ENCODE measurements around the gene CTNND1. TPM values are rescaled to one million over a fixed set of nuclear protein-coding genes. Genes with fewer than 3 reads are reported as not detected.

The CTNND1 gene
- total and polyA plus RNA-seq, 2 of the 4 experiments (the other 2 are of a cell fraction) = 88.5 to 229 TPM

DNA sequence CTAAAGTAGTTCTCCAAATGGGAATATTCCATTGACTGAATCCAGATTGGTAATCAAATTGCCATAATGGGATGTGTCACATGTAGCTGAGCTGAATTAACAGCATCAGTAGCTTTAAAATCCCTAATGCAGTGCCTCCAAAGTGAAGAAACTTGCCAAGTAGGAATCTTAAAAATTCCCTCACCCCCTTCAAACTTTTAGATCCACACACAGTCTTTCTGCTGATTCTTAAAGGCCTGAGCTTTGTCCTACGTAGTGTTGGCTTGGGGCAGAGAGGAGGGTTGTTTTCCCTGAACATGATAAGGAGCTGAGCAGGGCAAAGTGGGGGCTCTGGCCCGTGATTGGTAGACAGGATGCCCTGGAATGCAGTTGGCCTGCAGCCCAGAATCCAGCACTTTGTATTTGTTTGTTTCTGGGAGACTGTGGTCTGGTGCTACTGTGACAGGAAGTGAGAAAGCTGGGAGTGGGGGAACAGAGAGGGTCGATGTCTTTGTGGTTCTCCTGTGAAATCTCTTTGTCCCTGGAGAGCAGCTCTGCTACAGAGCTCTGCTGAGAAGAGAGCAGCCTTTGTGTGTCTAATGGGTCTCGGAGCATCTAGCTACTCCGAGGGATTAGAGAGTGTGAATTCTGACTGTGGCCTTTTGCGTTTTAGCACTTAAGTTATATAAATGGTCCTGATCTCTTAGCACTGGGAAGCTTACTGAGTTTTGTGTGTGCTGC is 16.9 kb downstream of the CTNND1 start:
- dilution Hi-C loops (cut with HindIII; ENCODE audit: low sequenced_read_pairs, unreplicated experiment) (no loop called here), intact Hi-C loops (cut with micrococcal nuclease) (loop anchor here (2.0 kb wide), 1 partner anchor 38 kb away; the partner anchor contains the start of gene SELENOH), in situ Hi-C loops (cut with MboI; ENCODE audit: low sequenced_read_pairs) (no loop called here)
- WGBS, 2 experiments (ENCODE audit: extremely low coverage in 2 of 2, insufficient read length in 1 of 2) = 0% methylated on average over 2 of the region's 6 CpGs; no CpG with 5 or more reads in 1 of the 2 experiments
- Histone ChIP-seq H3K9ac (ENCODE audit: low read depth, low read length) (peak overlapping the region; percentile 73), H4K20me1 (ENCODE audit: insufficient read depth, low read length) (peaks cover 98% of the 10 kb centered on the region), H3K4me1 (ENCODE audit: control insufficient read depth, insufficient read depth, low read length) (peaks cover 31% of the 10 kb centered on the region), H3K4me2 (ENCODE audit: low read depth, low read length) (peak overlapping the region; percentile 89), H3K18ac (ENCODE audit: low read depth, low read length) (peak overlapping the region; percentile 69; the same call in 1 of the 2 replicates), H3K27me3 (ENCODE audit: control insufficient read depth, insufficient read depth, low read length) (no peaks in the 10 kb centered on the region), H4K91ac (ENCODE audit: insufficient read depth, low read depth, low read length) (peak overlapping the region; percentile 51), H2AFZ (replicated peaks; ENCODE audit: low read length, poor library complexity) (no peak overlapping the region), H4K8ac (ENCODE audit: low read depth in 2 of 2, low read length in 2 of 2) (peak overlapping the region; percentile 31 to 46; a peak in 3 of 4 replicates), H3K14ac (replicated peaks; ENCODE audit: low read depth, low read length) (peak overlapping the region; percentile 57), H3K4me3 (ENCODE audit: insufficient read depth, low read depth, low read length) (peak overlapping the region; percentile 21; the same call in 1 of the 2 replicates), H4K5ac (ENCODE audit: low read depth, low read length) (peak overlapping the region; percentile 60), H2BK5ac (ENCODE audit: low read depth, low read length, poor library complexity, severe bottlenecking) (peak overlapping the region; percentile 71), H2AK9ac (replicated peaks; ENCODE audit: low read depth, low read length, poor library complexity) (peak overlapping the region; percentile 33), H3K9me3 (ENCODE audit: control insufficient read depth, insufficient read depth, low read length) (no peaks in the 10 kb centered on the region), H2BK120ac (ENCODE audit: low read depth, low read length) (peak overlapping the region; percentile 46), H3K9me1 (ENCODE audit: insufficient read depth, low read length) (peaks cover 23% of the 10 kb centered on the region), H2BK15ac (ENCODE audit: low read depth, low read length) (peak overlapping the region; percentile 22; the same call in 1 of the 3 replicates), H3K27ac (ENCODE audit: insufficient read depth, low read length) (peak overlapping the region; percentile 88), H2AK5ac (ENCODE audit: low read depth, low read length) (peak overlapping the region; percentile 61; the same call in 1 of the 2 replicates), H3K56ac (ENCODE audit: extremely low read depth, insufficient read depth, low read length) (peak overlapping the region; percentile 41; the same call in 1 of the 2 replicates), H3K79me1 (ENCODE audit: low read depth in 1 of 2, low read length in 2 of 2) (peaks cover 14 to 72% of the 10 kb centered on the region in 2 experiments; a peak in 3 of 4 replicates), H3K36me3 (ENCODE audit: control insufficient read depth, insufficient read depth, low read length) (peaks cover 5% of the 10 kb centered on the region), H3K23ac (ENCODE audit: low read depth, low read length) (peak overlapping the region; percentile 61), H3K4ac (ENCODE audit: low read depth, low read length) (peak overlapping the region; percentile 68; the same call in 1 of the 2 replicates), H2BK20ac (ENCODE audit: low read depth, low read length) (peak overlapping the region; percentile 70)
- POLR2A ChIA-PET (ENCODE audit: unreplicated experiment) = interaction anchor here (0.7 to 1.1 kb wide), 2 partner anchors 14 to 17 kb away, joined by 3 to 7 read pairs; partner anchors contain the start of gene CTNND1
- peak; percentile 88 for ATAC-seq (ENCODE audit: low read depth)
- BruUV-seq (replicated peaks) = no TSS peak
- DNase-seq = peak; percentile 98
- CTCF ChIA-PET = interaction anchor here (0.6 to 1.6 kb wide), 4 partner anchors 14 to 545 kb away, joined by 4 to 7 read pairs (median 4); partner anchors contain the start of gene CTNND1
- TF ChIP-seq NFE2L2 (IDR thresholded peaks at IDR 0.05; ENCODE audit: low read depth, low read length) (no peak), RCOR1 (IDR thresholded peaks at IDR 0.05; ENCODE audit: insufficient replicate concordance, low read length) (no peak), MAZ (IDR thresholded peaks at IDR 0.05; ENCODE audit: borderline replicate concordance, low read depth, low read length) (peak; percentile 65), CEBPB (IDR thresholded peaks at IDR 0.05; ENCODE audit: low read depth, low read length) (no peak), POLR2A (IDR thresholded peaks at IDR 0.05; ENCODE audit: low read depth, low read length) (no peak; the same call in 1 of the 2 replicates), ELK1 (IDR thresholded peaks at IDR 0.05; ENCODE audit: borderline replicate concordance, low read depth, low read length) (no peak), RAD21 (IDR thresholded peaks at IDR 0.05; ENCODE audit: low read length) (no peak), BHLHE40 (IDR thresholded peaks at IDR 0.05; ENCODE audit: low read depth, low read length) (peak; percentile 58; the same call in 1 of the 2 replicates), RFX5 (IDR thresholded peaks at IDR 0.05; ENCODE audit: low read depth, low read length) (no peak), FOS (IDR thresholded peaks at IDR 0.05; ENCODE audit: low read depth, low read length) (peak; percentile 21; the same call in 1 of the 2 replicates), MXI1 (IDR thresholded peaks at IDR 0.05; ENCODE audit: borderline replicate concordance, low read depth, low read length) (no peak)
- TF ChIP-seq, protein P1, sequence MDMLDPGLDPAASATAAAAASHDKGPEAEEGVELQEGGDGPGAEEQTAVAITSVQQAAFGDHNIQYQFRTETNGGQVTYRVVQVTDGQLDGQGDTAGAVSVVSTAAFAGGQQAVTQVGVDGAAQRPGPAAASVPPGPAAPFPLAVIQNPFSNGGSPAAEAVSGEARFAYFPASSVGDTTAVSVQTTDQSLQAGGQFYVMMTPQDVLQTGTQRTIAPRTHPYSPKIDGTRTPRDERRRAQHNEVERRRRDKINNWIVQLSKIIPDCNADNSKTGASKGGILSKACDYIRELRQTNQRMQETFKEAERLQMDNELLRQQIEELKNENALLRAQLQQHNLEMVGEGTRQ (IDR thresholded peaks at IDR 0.05; ENCODE audit: low read depth, low read length) = 0 out of 2 replicates have a peak, but pooled peaks have one; percentile 17
- TF ChIP-seq, protein P2, sequence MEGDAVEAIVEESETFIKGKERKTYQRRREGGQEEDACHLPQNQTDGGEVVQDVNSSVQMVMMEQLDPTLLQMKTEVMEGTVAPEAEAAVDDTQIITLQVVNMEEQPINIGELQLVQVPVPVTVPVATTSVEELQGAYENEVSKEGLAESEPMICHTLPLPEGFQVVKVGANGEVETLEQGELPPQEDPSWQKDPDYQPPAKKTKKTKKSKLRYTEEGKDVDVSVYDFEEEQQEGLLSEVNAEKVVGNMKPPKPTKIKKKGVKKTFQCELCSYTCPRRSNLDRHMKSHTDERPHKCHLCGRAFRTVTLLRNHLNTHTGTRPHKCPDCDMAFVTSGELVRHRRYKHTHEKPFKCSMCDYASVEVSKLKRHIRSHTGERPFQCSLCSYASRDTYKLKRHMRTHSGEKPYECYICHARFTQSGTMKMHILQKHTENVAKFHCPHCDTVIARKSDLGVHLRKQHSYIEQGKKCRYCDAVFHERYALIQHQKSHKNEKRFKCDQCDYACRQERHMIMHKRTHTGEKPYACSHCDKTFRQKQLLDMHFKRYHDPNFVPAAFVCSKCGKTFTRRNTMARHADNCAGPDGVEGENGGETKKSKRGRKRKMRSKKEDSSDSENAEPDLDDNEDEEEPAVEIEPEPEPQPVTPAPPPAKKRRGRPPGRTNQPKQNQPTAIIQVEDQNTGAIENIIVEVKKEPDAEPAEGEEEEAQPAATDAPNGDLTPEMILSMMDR (conservative IDR thresholded peaks at IDR 0.05; ENCODE audit: low read depth, low read length) = no peak

Data from IMR-90 (cell line).